Measurements from ENCODE around the gene LRRC4C. TPM values are rescaled to one million over a fixed set of nuclear protein-coding genes. Genes with fewer than 3 reads are reported as not detected.

Gene LRRC4C
- polyA plus RNA-seq, 1 experiment = 0.02 TPM

GRCh38 chr11:40099426-40100161 is 1359.9 kb downstream of the LRRC4C start:
- Histone ChIP-seq H3K27ac (ENCODE audit: low read depth, low read length) (no peak overlapping the region), H3K27me3 (ENCODE audit: control insufficient read depth, insufficient read depth, low read length) (no peaks in the 10 kb centered on the region), H3K9me3 (ENCODE audit: control insufficient read depth, insufficient read depth, low read length) (peaks cover 6% of the 10 kb centered on the region), H3K4me3 (ENCODE audit: low read depth, low read length) (no peak overlapping the region)
- ChIA-PET CTCF (interaction anchor here (0.6 kb wide), 1 partner anchor 1018 kb away, joined by 3 read pairs; no protein-coding TSS in a partner anchor), POLR2A (no interaction called here)
- no peak for TF ChIP-seq CTCF (IDR thresholded peaks at IDR 0.05; ENCODE audit: low read depth, low read length)
- no peak for DNase-seq (ENCODE audit: low read depth, low spot score)

DNA sequence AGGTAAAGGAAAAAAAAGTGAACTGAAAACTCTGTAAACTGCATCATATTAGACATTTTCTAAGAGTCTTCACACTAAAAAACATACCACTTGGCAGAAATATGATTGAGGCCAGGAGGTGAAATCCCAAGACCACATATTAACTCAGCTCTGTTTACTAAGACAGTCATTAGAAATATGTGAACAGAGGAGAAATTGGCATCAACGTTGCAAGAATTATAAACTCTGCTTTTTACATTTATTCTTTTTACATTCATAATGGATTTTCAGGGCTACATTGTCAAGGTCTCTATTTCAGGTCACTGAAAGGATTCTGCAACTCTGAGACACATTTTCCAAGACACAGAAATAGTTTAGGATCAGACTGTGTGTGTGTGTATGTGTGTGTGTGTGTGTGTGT is 1364.0 kb downstream of the LRRC4C start:
- ChIA-PET CTCF (no interaction called here), POLR2A (no interaction called here)
- no peak for DNase-seq (ENCODE audit: low read depth, low spot score)

DNA sequence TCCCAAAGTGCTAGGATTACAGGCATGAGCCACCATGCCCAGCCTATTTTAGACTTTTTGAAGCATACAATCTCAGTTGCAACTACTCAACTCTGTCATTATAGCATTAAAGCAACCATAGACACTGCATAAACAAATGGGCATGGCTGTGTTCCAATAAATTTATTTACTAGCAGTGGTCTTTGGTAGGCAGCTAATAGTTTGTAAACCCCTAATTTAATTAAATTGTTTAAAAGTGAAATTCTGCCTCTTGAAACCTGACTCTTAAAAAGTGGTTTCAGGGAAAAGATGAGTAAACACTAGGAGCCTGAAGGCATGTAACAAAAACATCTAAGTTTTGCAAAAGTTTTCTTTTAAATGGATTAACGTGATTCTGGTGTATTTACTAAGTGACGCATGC is 1364.5 kb downstream of the LRRC4C start:
- no peak overlapping the region for H3K4me3 ChIP-seq (ENCODE audit: low read depth, low read length)
- H3K9me3 ChIP-seq (ENCODE audit: control insufficient read depth, insufficient read depth, low read length) = peaks cover 7% of the 10 kb centered on the region
- TF ChIP-seq CTCF (IDR thresholded peaks at IDR 0.05; ENCODE audit: low read depth, low read length) = no peak
- no peak overlapping the region for H3K27ac ChIP-seq (ENCODE audit: low read depth, low read length)
- ChIA-PET CTCF (no interaction called here), POLR2A (no interaction called here)
- no peaks in the 10 kb centered on the region for H3K27me3 ChIP-seq (ENCODE audit: control insufficient read depth, insufficient read depth, low read length)
- no peak for DNase-seq (ENCODE audit: low read depth, low spot score)

More for the DNA sequence above, 1364.0 kb downstream of the LRRC4C start:
- H3K27me3 ChIP-seq (ENCODE audit: control insufficient read depth, insufficient read depth, low read length) = no peaks in the 10 kb centered on the region
- H3K4me3 ChIP-seq (ENCODE audit: low read depth, low read length) = no peak overlapping the region
- no peak overlapping the region for H3K27ac ChIP-seq (ENCODE audit: low read depth, low read length)
- peaks cover 9% of the 10 kb centered on the region for H3K9me3 ChIP-seq (ENCODE audit: control insufficient read depth, insufficient read depth, low read length)
- TF ChIP-seq CTCF (IDR thresholded peaks at IDR 0.05; ENCODE audit: low read depth, low read length) = no peak

- POLR2A ChIA-PET = no interaction called here
- no peak for DNase-seq (ENCODE audit: low read depth, low spot score)
- Histone ChIP-seq H3K9me3 (ENCODE audit: control insufficient read depth, insufficient read depth, low read length) (peaks cover 13% of the 10 kb centered on the region), H3K4me3 (ENCODE audit: low read depth, low read length) (no peak overlapping the region), H3K27ac (ENCODE audit: low read depth, low read length) (no peak overlapping the region), H3K27me3 (ENCODE audit: control insufficient read depth, insufficient read depth, low read length) (no peaks in the 10 kb centered on the region)
- TF ChIP-seq CTCF (IDR thresholded peaks at IDR 0.05; ENCODE audit: low read depth, low read length) = no peak
- CTCF ChIA-PET = no interaction called here
Measured at GRCh38 chr11:40080434-40080833, 1379.0 kb downstream of the LRRC4C start.

Small RNAs within 50 kb of the gene (small RNA-seq; reads per million reads assigned to genes)
- gene RF00019 (ENCODE audit: insufficient read length, low read depth) (not detected), gene RNU6-365P (ENCODE audit: insufficient read length, low read depth) (not detected)

All from AG04450 (cell line).